Measurements from ENCODE around the gene RMI1. TPM values are rescaled to one million over a fixed set of nuclear protein-coding genes. Genes with fewer than 3 reads are reported as not detected.
A peak's percentile ranks its signal among the peaks of the same experiment; 100 is the strongest.
"Not testable (repeated sequence)": the region's sequence is repeated elsewhere in the genome, so short reads cannot be mapped to it uniquely, and the experiment has no call there.

RMI1 gene
- total RNA-seq: 3.3 and 3.8 TPM in 2 replicates

GRCh38 chr9:83980395-83981125 is at the start of gene RMI1:
RMI1 (plus strand) TSS chr9:83980805; CDS start chr9:84000987, 20,182 bp downstream.
- DNase-seq (ENCODE audit: low read depth in 2 of 2): peak; percentile 98 to 99

GRCh38 chr9:83930881-83931280 is 49.7 kb upstream of the RMI1 start:
- no peak for DNase-seq (ENCODE audit: low read depth in 2 of 2)

- DNase-seq (ENCODE audit: low read depth in 2 of 2): no peak
These were observed 48.6 kb upstream of the RMI1 start for GRCh38 chr9:83932011-83932410.

- DNase-seq (ENCODE audit: low read depth in 2 of 2): no peak
These were observed 47.8 kb upstream of the RMI1 start for GRCh38 chr9:83932851-83933250.

- peak in 1 of 2 donors; percentile 35 for DNase-seq (ENCODE audit: low read depth in 2 of 2)
These were observed 46.8 kb upstream of the RMI1 start for GRCh38 chr9:83933790-83934189.

- DNase-seq (ENCODE audit: low read depth in 2 of 2): peak; percentile 28 to 43
These were observed 45.9 kb upstream of the RMI1 start for GRCh38 chr9:83934569-83935275.

- peak in 1 of 2 donors; percentile 40 for DNase-seq (ENCODE audit: low read depth in 2 of 2)
These were observed 45.2 kb upstream of the RMI1 start for GRCh38 chr9:83935276-83935935.

GRCh38 chr9:83936523-83936922 is 44.1 kb upstream of the RMI1 start:
- DNase-seq (ENCODE audit: low read depth in 2 of 2): no peak

GRCh38 chr9:83937861-83938455 is 42.6 kb upstream of the RMI1 start:
- DNase-seq (ENCODE audit: low read depth in 2 of 2): peak; percentile 66 to 76

- DNase-seq (ENCODE audit: low read depth in 2 of 2): no peak
These were observed 39.9 kb upstream of the RMI1 start for GRCh38 chr9:83940590-83941303.

- not testable (repeated sequence) for DNase-seq (ENCODE audit: low read depth in 2 of 2)
These were observed 32.5 kb upstream of the RMI1 start for GRCh38 chr9:83948096-83948495.

GRCh38 chr9:83956086-83956435 is 24.5 kb upstream of the RMI1 start:
- DNase-seq (ENCODE audit: low read depth in 2 of 2): no peak

GRCh38 chr9:83956436-83957247 is 24.0 kb upstream of the RMI1 start:
- peak; percentile 33 to 42 for DNase-seq (ENCODE audit: low read depth in 2 of 2)

- DNase-seq (ENCODE audit: low read depth in 2 of 2): no peak
These were observed 23.4 kb upstream of the RMI1 start for GRCh38 chr9:83957248-83957513.

- no peak for DNase-seq (ENCODE audit: low read depth in 2 of 2)
These were observed 21.5 kb upstream of the RMI1 start for GRCh38 chr9:83959061-83959460.

GRCh38 chr9:83960991-83961390 is 19.6 kb upstream of the RMI1 start:
- no peak for DNase-seq (ENCODE audit: low read depth in 2 of 2)

GRCh38 chr9:83962165-83962564 is 18.4 kb upstream of the RMI1 start:
- DNase-seq (ENCODE audit: low read depth in 2 of 2): no peak

- no peak for DNase-seq (ENCODE audit: low read depth in 2 of 2)
These were observed 15.6 kb upstream of the RMI1 start for GRCh38 chr9:83964973-83965349.

GRCh38 chr9:83965350-83966208 is 15.0 kb upstream of the RMI1 start:
- no peak for DNase-seq (ENCODE audit: low read depth in 2 of 2)

GRCh38 chr9:83966209-83966582 is 14.4 kb upstream of the RMI1 start:
- DNase-seq (ENCODE audit: low read depth in 2 of 2): no peak

All from lung microvascular endothelial cell (primary cell).